HG02798 (cell line): Measurements from ENCODE around the gene CDK5.

ENCODE experiments used
- ATAC-seq: cut with Tn5 transposase; IDR thresholded peaks from one replicate; pipeline ENCODE4 v1.9.1; 2021; ENCODE audit warnings: mild to moderate bottlenecking; ENCODE audit not compliant: unreplicated experiment, poor library complexity

Gene CDK5

GRCh38 chr7:151087245-151088018 lies 29.7 kb upstream of the CDK5 start:
- ATAC-seq = peak; percentile 28

- ATAC-seq = no peak
These were observed 29.1 kb upstream of the CDK5 start for GRCh38 chr7:151086802-151087244.

- ATAC-seq = peak; percentile 51
These were observed 28.3 kb upstream of the CDK5 start, which contains the start of gene AGAP3 for GRCh38 chr7:151085691-151086620. AGAP3 (plus strand) TSS chr7:151086475; CDS start chr7:151086742, 267 bp downstream.

GRCh38 chr7:151085329-151085690 lies 27.6 kb upstream of the CDK5 start:
- ATAC-seq = no peak

- no peak for ATAC-seq
These were observed 26.1 kb upstream of the CDK5 start for GRCh38 chr7:151083824-151084160.

- peak; percentile 64 for ATAC-seq
These were observed 25.6 kb upstream of the CDK5 start, which contains the start of gene TMUB1 for GRCh38 chr7:151083071-151083823. TMUB1 (minus strand) TSS chr7:151083493; CDS start chr7:151082563, 930 bp downstream.

- ATAC-seq = no peak
These were observed 24.7 kb upstream of the CDK5 start for GRCh38 chr7:151082141-151083070.

- ATAC-seq = no peak
These were observed 23.7 kb upstream of the CDK5 start for GRCh38 chr7:151081170-151082101.

- ATAC-seq = peak; percentile 83
These were observed 22.9 kb upstream of the CDK5 start, which contains the start of gene FASTK for GRCh38 chr7:151080522-151081169. FASTK (minus strand) TSS chr7:151080809; CDS start chr7:151080766, 43 bp downstream.

- no peak for ATAC-seq
These were observed 22.4 kb upstream of the CDK5 start for GRCh38 chr7:151080067-151080521.

GRCh38 chr7:151079199-151079910 lies 21.7 kb upstream of the CDK5 start:
- ATAC-seq = no peak

- no peak for ATAC-seq
These were observed 20.7 kb upstream of the CDK5 start for GRCh38 chr7:151078233-151079040.

- no peak for ATAC-seq
These were observed 20.1 kb upstream of the CDK5 start for GRCh38 chr7:151077705-151078232.

- no peak for ATAC-seq
These were observed 19.4 kb upstream of the CDK5 start for GRCh38 chr7:151076863-151077704.

- ATAC-seq = no peak
These were observed 18.3 kb upstream of the CDK5 start for GRCh38 chr7:151075978-151076426.
